Mesodermal cell (in vitro differentiated cells): ENCODE measurements around the gene ELP5.

Source experiments
- H3K27ac ChIP-seq: 2 replicates; pipeline ENCODE4 v1.7.0; 2013; ENCODE audit warnings: mild to moderate bottlenecking, low read depth, low read length, moderate library complexity; ENCODE audit not compliant: severe bottlenecking
- H3K36me3 ChIP-seq: 2 replicates; pipeline ENCODE4 v1.7.1; 2013; ENCODE audit warnings: mild to moderate bottlenecking, low read length, moderate library complexity; ENCODE audit not compliant: control insufficient read depth, insufficient read depth
- H3K4me1 ChIP-seq: one replicate; pipeline ENCODE4 v1.7.1; 2013; ENCODE audit warnings: mild to moderate bottlenecking, low read length; ENCODE audit not compliant: insufficient read depth, control insufficient read depth, poor library complexity, severe bottlenecking
- H3K4me3 ChIP-seq: 2 replicates; pipeline ENCODE4 v1.7.0; 2013; ENCODE audit warnings: low read length, control low read depth, mild to moderate bottlenecking; ENCODE audit not compliant: insufficient read depth, poor library complexity, severe bottlenecking; ENCODE audit errors: extremely low read depth
- H3K9me3 ChIP-seq: 2 replicates; pipeline ENCODE4 v1.7.1; 2013; ENCODE audit warnings: mild to moderate bottlenecking, low read length, moderate library complexity; ENCODE audit not compliant: control insufficient read depth
- WGBS, 2 experiments: methylation state at CpG; one replicate each; pipeline ENCODE4 v1.1.5; 2013; ENCODE audit warnings: missing lambda C conversion rate in 2 of 2; ENCODE audit not compliant: insufficient coverage in 2 of 2; 5-methylcytosine and 5-hydroxymethylcytosine counted together

The ELP5 gene

DNA sequence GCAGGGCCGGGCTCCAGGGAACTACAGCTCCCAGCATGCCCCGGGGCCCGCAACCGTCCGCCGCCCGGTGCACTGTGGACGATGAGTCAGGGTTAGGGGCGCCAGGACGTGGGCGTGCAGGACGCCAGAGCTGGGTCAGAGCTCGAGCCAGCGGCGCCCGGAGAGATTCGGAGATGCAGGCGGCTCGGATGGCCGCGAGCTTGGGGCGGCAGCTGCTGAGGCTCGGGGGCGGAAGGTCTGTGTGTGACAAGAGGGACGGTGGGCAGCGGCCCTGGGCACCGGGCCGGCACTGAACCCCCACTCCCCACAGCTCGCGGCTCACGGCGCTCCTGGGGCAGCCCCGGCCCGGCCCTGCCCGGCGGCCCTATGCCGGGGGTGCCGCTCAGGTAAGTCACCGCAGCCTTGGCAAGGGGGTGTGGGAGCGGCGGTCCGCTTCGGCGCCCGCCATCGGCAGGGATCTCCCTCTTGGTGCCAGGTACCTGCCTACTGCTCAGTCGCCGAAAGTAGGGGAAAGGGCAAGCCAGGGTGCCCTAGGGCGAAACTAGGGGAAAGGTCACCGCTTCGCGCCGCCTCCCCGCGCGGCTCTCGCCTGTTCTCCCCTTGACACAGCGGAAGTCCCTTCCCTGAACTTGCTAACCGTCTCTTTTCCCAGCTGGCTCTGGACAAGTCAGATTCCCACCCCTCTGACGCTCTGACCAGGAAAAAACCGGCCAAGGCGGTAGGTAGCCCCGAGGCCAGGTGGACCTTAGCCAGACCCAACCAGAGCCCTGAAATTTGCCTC is 32.0 kb upstream of the ELP5 start, which contains the start of the genes ACADVL and DLG4:
ACADVL (plus strand) TSS at position 127 of the 781 bp plus-strand sequence; CDS start at position 174, 47 bp downstream.
DLG4 (minus strand) TSS at position 25 of the 781 bp plus-strand sequence.
- peak within 1 kb of the TSS; percentile 91 for H3K27ac ChIP-seq
- 0 to 1% methylated on average over 51 to 59 of the region's 63 CpGs for WGBS, 2 experiments
- peaks cover 47% of the 10 kb centered on the region for H3K4me1 ChIP-seq
- H3K4me3 ChIP-seq: peak within 1 kb of the TSS; percentile 87
- H3K36me3 ChIP-seq: peaks cover 40% of the 10 kb centered on the region
- no peaks in the 10 kb centered on the region for H3K9me3 ChIP-seq

DNA sequence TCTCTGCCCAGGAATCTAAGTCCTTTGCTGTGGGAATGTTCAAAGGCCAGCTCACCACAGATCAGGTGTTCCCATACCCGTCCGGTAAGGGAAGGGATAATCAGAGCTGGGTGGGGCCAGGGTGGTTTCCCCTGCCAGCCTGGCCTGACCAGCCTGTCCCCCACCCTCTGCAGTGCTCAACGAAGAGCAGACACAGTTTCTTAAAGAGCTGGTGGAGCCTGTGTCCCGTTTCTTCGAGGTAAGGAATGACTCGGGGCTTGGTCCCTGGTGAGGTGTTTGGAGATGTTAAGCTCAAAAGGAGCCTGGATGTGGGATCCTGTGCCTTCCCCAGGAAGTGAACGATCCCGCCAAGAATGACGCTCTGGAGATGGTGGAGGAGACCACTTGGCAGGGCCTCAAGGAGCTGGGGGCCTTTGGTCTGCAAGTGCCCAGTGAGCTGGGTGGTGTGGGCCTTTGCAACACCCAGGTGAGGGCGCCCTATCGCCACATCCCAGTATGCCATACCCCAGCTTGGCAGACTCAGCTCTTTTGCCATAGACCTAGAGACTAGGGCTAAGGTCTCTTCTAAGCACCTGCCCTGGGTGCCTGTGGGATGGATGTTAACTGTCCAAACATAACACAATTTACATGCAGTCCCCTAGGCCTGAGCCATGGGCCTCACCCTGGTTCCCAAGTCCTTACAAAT is 31.3 kb upstream of the ELP5 start:
- H3K27ac ChIP-seq: peak overlapping the region; percentile 91
- H3K4me3 ChIP-seq: peak overlapping the region; percentile 87
- no peaks in the 10 kb centered on the region for H3K9me3 ChIP-seq
- H3K36me3 ChIP-seq: peaks cover 47% of the 10 kb centered on the region
- H3K4me1 ChIP-seq: peaks cover 47% of the 10 kb centered on the region
- WGBS, 2 experiments: 49 to 76% methylated on average over 8 to 10 of the region's 11 CpGs

DNA sequence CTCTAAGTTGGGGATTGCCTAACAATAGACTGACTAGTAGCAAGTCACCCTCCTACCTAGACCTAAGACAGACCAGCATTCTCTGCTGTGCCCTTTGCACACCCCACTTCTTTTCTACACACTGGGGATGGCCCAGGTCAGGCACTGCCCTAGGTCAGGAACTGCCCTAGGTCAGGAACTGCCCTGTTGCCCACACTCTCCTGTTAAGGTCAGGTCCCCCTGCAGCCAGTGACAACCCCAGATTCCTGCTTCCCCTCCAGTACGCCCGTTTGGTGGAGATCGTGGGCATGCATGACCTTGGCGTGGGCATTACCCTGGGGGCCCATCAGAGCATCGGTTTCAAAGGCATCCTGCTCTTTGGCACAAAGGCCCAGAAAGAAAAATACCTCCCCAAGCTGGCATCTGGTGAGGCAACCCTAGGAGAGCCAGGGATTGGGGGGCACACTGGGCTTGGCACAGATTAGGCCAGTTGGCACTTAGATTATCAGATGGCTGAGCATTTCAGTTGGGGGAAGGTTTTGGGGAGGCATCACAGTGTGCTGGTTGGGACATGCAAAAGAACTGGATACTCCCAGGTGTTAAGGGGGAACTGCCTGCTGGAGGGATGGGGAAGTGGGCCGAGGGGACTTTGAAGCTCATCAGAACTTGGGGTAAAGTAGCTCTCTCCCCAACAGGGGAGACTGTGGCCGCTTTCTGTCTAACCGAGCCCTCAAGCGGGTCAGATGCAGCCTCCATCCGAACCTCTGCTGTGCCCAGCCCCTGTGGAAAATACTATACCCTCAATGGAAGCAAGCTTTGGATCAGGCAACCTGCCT is 30.5 kb upstream of the ELP5 start:
- H3K9me3 ChIP-seq: no peaks in the 10 kb centered on the region
- WGBS, 2 experiments: 96 to 98% methylated on average over 6 to 8 of the region's 10 CpGs
- H3K4me1 ChIP-seq: peaks cover 40% of the 10 kb centered on the region
- H3K36me3 ChIP-seq: peaks cover 54% of the 10 kb centered on the region
- H3K4me3 ChIP-seq: peak overlapping the region; percentile 87
- no peak overlapping the region for H3K27ac ChIP-seq

- peaks cover 63% of the 10 kb centered on the region for H3K36me3 ChIP-seq
- WGBS, 2 experiments: 93 to 96% methylated on average over 13 to 14 of the region's 15 CpGs
- peaks cover 38% of the 10 kb centered on the region for H3K4me1 ChIP-seq
- H3K27ac ChIP-seq: no peak overlapping the region
- H3K4me3 ChIP-seq: no peak overlapping the region
- no peaks in the 10 kb centered on the region for H3K9me3 ChIP-seq
Observed at GRCh38 chr17:7222093-7222971, 29.7 kb upstream of the ELP5 start.

- Histone ChIP-seq H3K4me3 (no peak overlapping the region), H3K4me1 (peaks cover 34% of the 10 kb centered on the region), H3K36me3 (peaks cover 69% of the 10 kb centered on the region), H3K9me3 (no peaks in the 10 kb centered on the region), H3K27ac (no peak overlapping the region)
- WGBS, 2 experiments: 98 to 100% methylated on average over 6 to 7 of the region's 7 CpGs
Observed at GRCh38 chr17:7222972-7223292, 29.1 kb upstream of the ELP5 start.

- 94 to 100% methylated on average over 3 of the region's 4 CpGs for WGBS, 2 experiments
- peaks cover 30% of the 10 kb centered on the region for H3K4me1 ChIP-seq
- no peaks in the 10 kb centered on the region for H3K9me3 ChIP-seq
- no peak overlapping the region for H3K27ac ChIP-seq
- H3K4me3 ChIP-seq: no peak overlapping the region
- H3K36me3 ChIP-seq: peaks cover 73% of the 10 kb centered on the region
Observed at GRCh38 chr17:7223375-7223774, 28.6 kb upstream of the ELP5 start.

DNA sequence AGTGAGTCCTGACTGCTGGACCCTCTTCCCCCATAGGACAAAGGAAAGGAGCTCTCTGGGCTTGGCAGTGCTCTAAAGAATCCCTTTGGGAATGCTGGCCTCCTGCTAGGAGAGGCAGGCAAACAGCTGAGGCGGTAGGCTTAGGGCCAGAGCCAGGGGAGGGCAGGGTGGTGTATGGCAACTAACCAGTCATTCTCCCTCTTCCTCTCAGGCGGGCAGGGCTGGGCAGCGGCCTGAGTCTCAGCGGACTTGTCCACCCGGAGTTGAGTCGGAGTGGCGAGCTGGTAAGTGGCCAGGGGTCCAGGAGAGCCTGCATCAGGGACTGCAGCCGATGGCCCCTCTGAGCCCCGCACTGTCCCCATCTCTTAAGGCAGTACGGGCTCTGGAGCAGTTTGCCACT is 27.9 kb upstream of the ELP5 start:
- no peaks in the 10 kb centered on the region for H3K9me3 ChIP-seq
- peaks cover 81% of the 10 kb centered on the region for H3K36me3 ChIP-seq
- 96% methylated on average over 4 to 10 of the region's 10 CpGs for WGBS, 2 experiments
- peak overlapping the region; percentile 29 for H3K27ac ChIP-seq
- no peak overlapping the region for H3K4me3 ChIP-seq
- H3K4me1 ChIP-seq: peaks cover 22% of the 10 kb centered on the region

- no peaks in the 10 kb centered on the region for H3K9me3 ChIP-seq
- WGBS, 2 experiments: 81 to 85% methylated on average over 13 to 14 of the region's 15 CpGs
- peaks cover 86% of the 10 kb centered on the region for H3K36me3 ChIP-seq
- no peak overlapping the region for H3K27ac ChIP-seq
- H3K4me3 ChIP-seq: no peak overlapping the region
- peaks cover 22% of the 10 kb centered on the region for H3K4me1 ChIP-seq
Observed at GRCh38 chr17:7224661-7225111, 27.3 kb upstream of the ELP5 start.

DNA sequence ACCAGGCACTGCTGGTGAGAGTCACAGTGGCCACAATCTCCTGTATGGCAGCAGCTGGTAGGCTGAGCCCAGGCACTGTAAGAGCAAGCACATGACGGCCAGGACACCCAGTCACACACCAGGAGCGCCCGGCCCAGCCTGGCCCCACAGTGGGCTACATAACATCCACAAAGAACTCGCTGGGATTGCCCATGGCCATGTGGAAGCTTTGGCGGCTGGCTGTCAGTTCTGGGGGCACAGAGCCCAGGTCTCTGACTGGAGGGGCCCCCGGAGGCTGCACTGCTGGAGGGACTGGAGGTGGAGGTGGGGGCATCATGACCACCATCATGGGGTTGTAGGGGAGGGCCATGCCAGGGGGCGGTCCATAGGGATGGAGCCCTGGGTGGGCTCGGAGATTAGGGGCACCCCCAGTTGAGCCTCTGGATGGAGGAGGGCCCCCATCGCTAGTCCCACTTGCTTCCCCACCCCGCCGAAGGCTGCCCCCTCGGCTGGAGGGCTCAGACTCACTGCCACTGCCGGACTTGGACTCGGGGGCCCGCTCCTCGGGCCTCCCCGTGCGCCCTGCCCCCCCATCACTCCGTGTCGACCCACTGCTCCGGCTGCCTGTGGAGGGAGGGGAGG is 26.2 kb upstream of the ELP5 start:
- Histone ChIP-seq H3K4me1 (peaks cover 18% of the 10 kb centered on the region), H3K27ac (no peak overlapping the region), H3K9me3 (no peaks in the 10 kb centered on the region), H3K36me3 (peaks cover 98% of the 10 kb centered on the region), H3K4me3 (no peak overlapping the region)
- WGBS, 2 experiments: 96% methylated on average over 11 to 18 of the region's 21 CpGs
